HEK293 (cell line): ENCODE results near the gene LOX.

Experiments used
- CTCF ChIA-PET: fragments of 350-600 bp; formaldehyde crosslinking; extraction: SDS; loops from one replicate; lab custom pipeline; 2021; ENCODE audit warnings: antibody characterized with exemption; lab: Yijun Ruan, JAX
- POLR2A ChIA-PET: fragments of 300-600 bp; formaldehyde crosslinking; extraction: SDS; loops from one replicate; lab custom pipeline; 2020; ENCODE audit warnings: antibody characterized with exemption, inconsistent platforms; lab: Yijun Ruan, JAX
- H3K27ac ChIP-seq: fragments of 200-500 bp; sonication (Bioruptor generic); 2 replicates; pipeline ENCODE4 v1.5.1; 2014; ENCODE audit warnings: low read depth, low read length, control low read depth, inconsistent platforms; ENCODE audit errors: extremely low read depth
- H3K36me3 ChIP-seq, 2 experiments: fragments of 200-500 bp in 1 of 2; sonication (Bioruptor generic) in 1 of 2; 1 replicate in 1 of 2; 2 replicates in 1 of 2; pipeline ENCODE4 v1.5.1; 2014 to 2017; ENCODE audit warnings: inconsistent platforms in 2 of 2, low read length in 2 of 2; ENCODE audit not compliant: control insufficient read depth in 2 of 2, insufficient read depth in 1 of 2
- H3K4me1 ChIP-seq: fragments of 200-500 bp; sonication (Bioruptor generic); 2 replicates; pipeline ENCODE4 v1.5.1; 2014; ENCODE audit warnings: mild to moderate bottlenecking, low read length, inconsistent platforms; ENCODE audit not compliant: control insufficient read depth, insufficient read depth
- H3K4me3 ChIP-seq: 2 replicates; pipeline ENCODE4 v1.5.1; 2011; ENCODE audit warnings: low read depth, mild to moderate bottlenecking, control low read depth, low read length, moderate library complexity
- H3K9me3 ChIP-seq: fragments of 200-500 bp; sonication (Bioruptor generic); 2 replicates; pipeline ENCODE4 v1.5.1; 2014; ENCODE audit warnings: low read depth, low read length, inconsistent platforms; ENCODE audit not compliant: control insufficient read depth, insufficient read depth
- INSM2 ChIP-seq: fragments of 450-650 bp; formaldehyde crosslinking; IDR thresholded peaks from 2 replicates; pipeline ENCODE4 v1.5.1; 2016; ENCODE audit warnings: missing biosample characterization, missing genetic modification characterization
- KLF16 ChIP-seq: fragments of 450-650 bp; formaldehyde crosslinking; IDR thresholded peaks from 2 replicates; pipeline ENCODE4 v1.5.1; 2017; ENCODE audit warnings: missing biosample characterization, missing genetic modification characterization
- MYNN ChIP-seq: fragments of 450-650 bp; formaldehyde crosslinking; IDR thresholded peaks from 2 replicates; pipeline ENCODE4 v1.5.1; 2016; ENCODE audit warnings: missing biosample characterization, missing genetic modification characterization, borderline replicate concordance
- SETDB1 ChIP-seq: IDR thresholded peaks from one replicate; pipeline ENCODE4 v1.6.1; 2017; ENCODE audit warnings: mild to moderate bottlenecking, low read length, moderate library complexity, mixed read lengths; ENCODE audit not compliant: insufficient read length
- ZEB2 ChIP-seq: fragments of 450-650 bp; formaldehyde crosslinking; IDR thresholded peaks from 2 replicates; pipeline ENCODE4 v1.5.1; 2016; ENCODE audit warnings: missing biosample characterization, missing genetic modification characterization
- ZNF10 ChIP-seq: fragments of 450-650 bp; formaldehyde crosslinking; IDR thresholded peaks from 2 replicates; pipeline ENCODE4 v1.5.1; 2017; ENCODE audit warnings: missing biosample characterization, missing genetic modification characterization
- ZNF133 ChIP-seq: fragments of 450-650 bp; formaldehyde crosslinking; IDR thresholded peaks from 2 replicates; pipeline ENCODE4 v1.5.1; 2016; ENCODE audit warnings: missing biosample characterization, missing genetic modification characterization
- ZNF169 ChIP-seq: fragments of 450-650 bp; formaldehyde crosslinking; IDR thresholded peaks from 2 replicates; pipeline ENCODE4 v1.5.1; 2016; ENCODE audit warnings: missing biosample characterization, missing genetic modification characterization
- ZNF221 ChIP-seq: fragments of 450-650 bp; formaldehyde crosslinking; IDR thresholded peaks from 2 replicates; pipeline ENCODE4 v1.5.1; 2017; ENCODE audit warnings: missing biosample characterization, missing genetic modification characterization, borderline replicate concordance
- ZNF274 ChIP-seq, 2 experiments: fragments of 200-500 bp in 1 of 2; fragments of 450-650 bp in 1 of 2; sonication (Bioruptor generic) in 1 of 2; formaldehyde crosslinking in 1 of 2; IDR thresholded peaks; 2 replicates each; pipeline versions ENCODE4 v1.5.1 to v1.6.1; 2014 to 2016; ENCODE audit warnings: borderline replicate concordance in 1 of 2, inconsistent platforms in 1 of 2, low read length in 1 of 2, missing biosample characterization in 1 of 2, missing genetic modification characterization in 1 of 2
- ZNF292 ChIP-seq: fragments of 450-650 bp; formaldehyde crosslinking; IDR thresholded peaks from 2 replicates; pipeline ENCODE4 v1.5.1; 2016; ENCODE audit warnings: low read depth, missing biosample characterization, missing genetic modification characterization, borderline replicate concordance
- ZNF350 ChIP-seq: fragments of 450-650 bp; formaldehyde crosslinking; IDR thresholded peaks from 2 replicates; pipeline ENCODE4 v1.5.0; 2017; ENCODE audit warnings: missing biosample characterization, mild to moderate bottlenecking, missing genetic modification characterization
- ZNF530 ChIP-seq: fragments of 450-650 bp; formaldehyde crosslinking; IDR thresholded peaks from 2 replicates; pipeline ENCODE4 v1.5.1; 2016; ENCODE audit warnings: low read depth, missing biosample characterization, missing genetic modification characterization
- ZNF654 ChIP-seq: fragments of 450-650 bp; formaldehyde crosslinking; IDR thresholded peaks from 2 replicates; pipeline ENCODE4 v1.5.1; 2016; ENCODE audit warnings: low read depth, missing biosample characterization, missing genetic modification characterization
- ZNF692 ChIP-seq: fragments of 450-650 bp; formaldehyde crosslinking; IDR thresholded peaks from 2 replicates; pipeline ENCODE4 v1.5.1; 2016; ENCODE audit warnings: missing biosample characterization, missing genetic modification characterization
- ZNF701 ChIP-seq: fragments of 450-650 bp; formaldehyde crosslinking; IDR thresholded peaks from 2 replicates; pipeline ENCODE4 v1.5.1; 2016; ENCODE audit warnings: missing biosample characterization, missing genetic modification characterization
- ZXDB ChIP-seq: fragments of 450-650 bp; formaldehyde crosslinking; IDR thresholded peaks from 2 replicates; pipeline ENCODE4 v1.5.1; 2016; ENCODE audit warnings: missing biosample characterization, missing genetic modification characterization
- TF ChIP-seq, protein P1 (sequence below): fragments of 450-650 bp; formaldehyde crosslinking; IDR thresholded peaks from 2 replicates; pipeline ENCODE4 v1.5.1; 2016; ENCODE audit warnings: missing biosample characterization, missing genetic modification characterization
- TF ChIP-seq, protein P2 (sequence below): fragments of 450-650 bp; formaldehyde crosslinking; IDR thresholded peaks from 2 replicates; pipeline ENCODE4 v1.5.1; 2017; ENCODE audit warnings: missing biosample characterization, missing genetic modification characterization

The LOX gene

DNA sequence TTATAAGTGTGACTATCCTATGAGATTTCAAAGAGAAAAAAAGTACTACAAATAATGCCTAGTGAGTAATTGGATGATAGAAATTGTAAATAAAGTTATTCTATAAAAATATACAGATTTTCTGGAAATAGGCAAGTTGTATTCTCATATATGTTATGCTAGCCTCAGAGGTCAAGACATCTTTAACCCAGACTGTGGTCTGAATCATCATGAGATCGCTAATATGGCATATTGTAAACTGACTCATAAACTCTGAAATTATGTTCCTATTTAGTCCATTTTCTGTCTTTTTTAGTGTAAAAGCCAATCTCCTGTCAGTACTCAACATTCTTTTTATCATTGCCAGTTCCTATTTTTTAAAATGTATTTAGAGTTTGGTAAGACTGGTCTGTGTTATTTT, 14.2 kb downstream of the LOX start:
- Histone ChIP-seq H3K4me3 (no peak overlapping the region), H3K36me3 (no peaks in the 10 kb centered on the region), H3K27ac (no peak overlapping the region), H3K4me1 (peaks cover 3% of the 10 kb centered on the region; the same call in 1 of the 2 replicates), H3K9me3 (no peaks in the 10 kb centered on the region)
- TF ChIP-seq ZNF692 (tag by site-specific recombination) (no peak), ZNF221 (tag by site-specific recombination) (no peak), SETDB1 (no peak), MYNN (tag by site-specific recombination) (no peak), INSM2 (no peak), ZNF350 (tag by site-specific recombination) (no peak), ZNF10 (tag by site-specific recombination) (no peak)
- TF ChIP-seq, protein P1, sequence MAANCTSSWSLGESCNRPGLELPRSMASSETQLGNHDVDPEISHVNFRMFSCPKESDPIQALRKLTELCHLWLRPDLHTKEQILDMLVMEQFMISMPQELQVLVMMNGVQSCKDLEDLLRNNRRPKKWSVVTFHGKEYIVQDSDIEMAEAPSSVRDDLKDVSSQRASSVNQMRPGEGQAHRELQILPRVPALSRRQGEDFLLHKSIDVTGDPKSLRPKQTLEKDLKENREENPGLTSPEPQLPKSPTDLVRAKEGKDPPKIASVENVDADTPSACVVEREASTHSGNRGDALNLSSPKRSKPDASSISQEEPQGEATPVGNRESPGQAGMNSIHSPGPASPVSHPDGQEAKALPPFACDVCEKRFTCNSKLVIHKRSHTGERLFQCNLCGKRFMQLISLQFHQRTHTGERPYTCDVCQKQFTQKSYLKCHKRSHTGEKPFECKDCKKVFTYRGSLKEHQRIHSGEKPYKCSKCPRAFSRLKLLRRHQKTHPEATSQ (tag by site-specific recombination), result no peak
- CTCF ChIA-PET, result interaction anchor here (0.7 to 1.1 kb wide), 2 partner anchors 12 to 59 kb away, joined by 3 to 4 read pairs; no protein-coding TSS in a partner anchor
- POLR2A ChIA-PET, result no interaction called here

GRCh38 chr5:122062205-122062604, 15.9 kb downstream of the LOX start:
- Histone ChIP-seq H3K27ac (no peak overlapping the region), H3K36me3 (no peaks in the 10 kb centered on the region), H3K9me3 (no peaks in the 10 kb centered on the region), H3K4me1 (no peaks in the 10 kb centered on the region; the same call in 1 of the 2 replicates), H3K4me3 (no peak overlapping the region)
- TF ChIP-seq ZNF133 (no peak), ZXDB (tag by site-specific recombination) (no peak), ZNF274 (IDR thresholded peaks at IDR 0.05; ENCODE audit: low read length) (no peak), ZNF274 (tag by site-specific recombination; IDR thresholded peaks at IDR 0.05; ENCODE audit: borderline replicate concordance) (no peak), ZNF169 (tag by site-specific recombination) (no peak), ZEB2 (tag by site-specific recombination) (no peak), KLF16 (no peak), ZNF530 (no peak), ZNF701 (tag by site-specific recombination) (no peak), ZNF654 (no peak), ZNF292 (tag by site-specific recombination) (no peak)
- TF ChIP-seq, protein P2, sequence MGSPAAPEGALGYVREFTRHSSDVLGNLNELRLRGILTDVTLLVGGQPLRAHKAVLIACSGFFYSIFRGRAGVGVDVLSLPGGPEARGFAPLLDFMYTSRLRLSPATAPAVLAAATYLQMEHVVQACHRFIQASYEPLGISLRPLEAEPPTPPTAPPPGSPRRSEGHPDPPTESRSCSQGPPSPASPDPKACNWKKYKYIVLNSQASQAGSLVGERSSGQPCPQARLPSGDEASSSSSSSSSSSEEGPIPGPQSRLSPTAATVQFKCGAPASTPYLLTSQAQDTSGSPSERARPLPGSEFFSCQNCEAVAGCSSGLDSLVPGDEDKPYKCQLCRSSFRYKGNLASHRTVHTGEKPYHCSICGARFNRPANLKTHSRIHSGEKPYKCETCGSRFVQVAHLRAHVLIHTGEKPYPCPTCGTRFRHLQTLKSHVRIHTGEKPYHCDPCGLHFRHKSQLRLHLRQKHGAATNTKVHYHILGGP (tag by site-specific recombination), result no peak
- POLR2A ChIA-PET, result no interaction called here
- CTCF ChIA-PET, result interaction anchor here (3.1 kb wide), 1 partner anchor 14 kb away, joined by 16 read pairs; no protein-coding TSS in a partner anchor
